Retinal pigment epithelial cell (primary cell): ENCODE data around the gene UROC1.

Experiments
- DNase-seq: peaks from one replicate; pipeline ENCODE4 v3.0.0-alpha.2; 2010; ENCODE audit warnings: low read depth
- H3K4me3 ChIP-seq: 2 replicates; pipeline ENCODE4 v1.5.1; 2011; ENCODE audit warnings: mild to moderate bottlenecking, low read length, control low read depth, moderate library complexity
- TF ChIP-seq, protein P1 (sequence below): conservative IDR thresholded peaks from 2 replicates; pipeline ENCODE4 v1.5.1; 2011; ENCODE audit warnings: low read depth, low read length, control low read depth, inconsistent platforms

UROC1 gene

DNA sequence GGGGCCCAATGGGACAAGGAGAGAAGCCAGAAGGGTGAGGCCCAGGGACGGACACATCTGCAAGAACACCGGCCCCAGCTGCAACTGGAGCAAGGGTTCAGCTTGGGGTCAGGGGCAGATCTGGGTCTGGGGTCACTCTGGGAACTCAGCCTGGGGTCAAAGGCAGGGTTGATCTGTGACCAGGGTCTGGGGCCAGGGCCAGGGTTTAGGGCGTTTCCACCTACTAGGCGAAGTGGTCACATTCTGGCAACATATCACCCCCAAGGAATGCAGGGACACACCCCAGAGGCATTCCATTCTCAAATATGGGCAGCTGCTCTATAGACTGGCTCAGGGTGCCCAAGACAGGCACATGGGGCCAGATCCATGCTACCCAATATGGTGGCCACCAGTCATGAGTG is 9.0 kb downstream of the UROC1 start:
- TF ChIP-seq, protein P1, sequence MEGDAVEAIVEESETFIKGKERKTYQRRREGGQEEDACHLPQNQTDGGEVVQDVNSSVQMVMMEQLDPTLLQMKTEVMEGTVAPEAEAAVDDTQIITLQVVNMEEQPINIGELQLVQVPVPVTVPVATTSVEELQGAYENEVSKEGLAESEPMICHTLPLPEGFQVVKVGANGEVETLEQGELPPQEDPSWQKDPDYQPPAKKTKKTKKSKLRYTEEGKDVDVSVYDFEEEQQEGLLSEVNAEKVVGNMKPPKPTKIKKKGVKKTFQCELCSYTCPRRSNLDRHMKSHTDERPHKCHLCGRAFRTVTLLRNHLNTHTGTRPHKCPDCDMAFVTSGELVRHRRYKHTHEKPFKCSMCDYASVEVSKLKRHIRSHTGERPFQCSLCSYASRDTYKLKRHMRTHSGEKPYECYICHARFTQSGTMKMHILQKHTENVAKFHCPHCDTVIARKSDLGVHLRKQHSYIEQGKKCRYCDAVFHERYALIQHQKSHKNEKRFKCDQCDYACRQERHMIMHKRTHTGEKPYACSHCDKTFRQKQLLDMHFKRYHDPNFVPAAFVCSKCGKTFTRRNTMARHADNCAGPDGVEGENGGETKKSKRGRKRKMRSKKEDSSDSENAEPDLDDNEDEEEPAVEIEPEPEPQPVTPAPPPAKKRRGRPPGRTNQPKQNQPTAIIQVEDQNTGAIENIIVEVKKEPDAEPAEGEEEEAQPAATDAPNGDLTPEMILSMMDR: no peak
- no peak overlapping the region for H3K4me3 ChIP-seq
- DNase-seq: no peak

DNA sequence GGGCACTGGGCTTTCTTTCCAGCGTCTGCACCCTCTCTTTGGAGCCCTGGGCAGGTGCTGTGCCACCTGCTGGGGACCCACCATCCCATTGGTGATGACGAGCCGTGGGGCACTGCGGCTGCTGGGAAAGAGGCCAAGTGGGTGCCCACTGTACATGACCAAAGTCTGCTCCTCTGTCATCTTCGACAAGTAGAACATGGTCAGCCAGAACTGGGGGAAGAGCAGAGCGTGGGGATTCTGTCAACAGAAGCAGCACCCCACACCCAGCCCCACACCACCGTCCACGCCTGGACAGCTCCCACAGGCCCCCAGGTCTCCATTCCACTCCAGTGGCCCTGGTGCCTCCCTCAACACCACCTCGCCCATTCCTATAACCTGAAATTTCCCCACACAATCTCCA is 9.7 kb downstream of the UROC1 start:
- no peak for DNase-seq
- TF ChIP-seq, protein P1: no peak
- no peak overlapping the region for H3K4me3 ChIP-seq

DNA sequence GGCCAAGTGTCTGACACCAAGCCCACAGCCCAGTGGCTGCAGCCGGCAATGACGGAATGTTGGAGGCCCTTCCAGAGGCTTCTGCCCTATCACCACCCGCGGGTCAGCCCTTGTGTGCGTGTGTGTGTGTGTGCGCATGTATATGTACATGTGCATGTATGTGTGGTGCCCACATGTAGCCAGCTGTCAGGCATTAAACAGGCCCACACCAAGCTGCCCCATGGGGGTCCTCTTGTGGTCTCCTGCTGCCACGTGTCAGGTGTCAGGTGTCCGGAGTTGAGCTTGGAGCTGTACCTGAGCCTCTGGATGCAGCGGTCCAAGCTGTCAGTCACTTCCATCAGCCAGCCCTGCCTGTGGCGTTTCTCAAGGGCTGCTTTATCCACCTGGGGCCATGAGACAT is 13.9 kb downstream of the UROC1 start:
- TF ChIP-seq, protein P1: no peak
- no peak for DNase-seq
- no peak overlapping the region for H3K4me3 ChIP-seq

GRCh38 chr3:126502656-126503055 is 14.9 kb downstream of the UROC1 start:
- no peak for DNase-seq
- TF ChIP-seq, protein P1: no peak
- H3K4me3 ChIP-seq: no peak overlapping the region

DNA sequence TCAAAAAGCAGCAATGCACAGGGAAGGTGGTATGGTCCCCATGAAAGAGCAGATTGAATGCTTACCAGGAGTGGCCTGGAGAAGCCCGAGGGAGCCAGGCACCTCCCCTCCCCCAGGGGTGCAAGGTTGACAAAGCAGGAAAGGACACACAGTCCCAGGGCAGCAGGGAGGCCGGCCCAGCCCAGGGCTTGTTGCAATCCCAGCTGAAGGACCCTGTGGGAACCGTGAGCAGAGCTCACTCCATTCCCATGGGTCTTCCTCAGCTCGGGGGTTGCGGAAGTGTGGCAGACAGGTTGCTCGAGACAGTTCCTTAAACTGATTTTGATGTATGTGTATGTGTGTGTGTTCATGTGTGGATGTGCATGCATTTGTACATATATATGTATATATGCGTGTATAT is 15.8 kb downstream of the UROC1 start:
- TF ChIP-seq, protein P1: no peak
- no peak overlapping the region for H3K4me3 ChIP-seq
- no peak for DNase-seq

DNA sequence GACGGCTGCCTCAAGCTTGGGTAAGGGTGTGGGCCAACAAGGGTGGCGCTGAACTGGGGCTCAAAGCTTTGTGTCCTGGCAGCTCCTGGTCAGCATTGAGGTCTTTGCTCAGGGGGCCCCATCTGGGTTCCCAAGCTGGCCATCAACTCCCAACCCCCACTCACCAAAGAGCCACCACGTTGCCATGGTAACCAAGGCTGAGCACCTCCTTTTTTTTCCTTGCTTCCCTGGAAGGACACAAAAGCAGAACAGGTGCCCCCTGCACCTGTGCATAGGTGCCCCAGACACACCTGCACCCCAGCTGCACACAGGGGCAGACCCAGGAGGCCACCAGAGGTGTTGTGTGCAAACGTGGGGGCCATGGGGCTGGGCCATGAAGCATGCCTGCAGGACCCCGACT is 16.5 kb downstream of the UROC1 start:
- DNase-seq: no peak
- TF ChIP-seq, protein P1: no peak
- H3K4me3 ChIP-seq: no peak overlapping the region

GRCh38 chr3:126500016-126500415 is 17.6 kb downstream of the UROC1 start:
- TF ChIP-seq, protein P1: no peak
- DNase-seq: no peak
- no peak overlapping the region for H3K4me3 ChIP-seq
